Measurements from ENCODE around the gene KRTAP10-11. TPM values are rescaled to one million over a fixed set of nuclear protein-coding genes. Genes with fewer than 3 reads are reported as not detected.

Gene KRTAP10-11
- total and polyA plus RNA-seq, 2 of the 8 experiments (the other 6 are each of a cell fraction or from before 2014, with no cell fraction given): not detected

DNA sequence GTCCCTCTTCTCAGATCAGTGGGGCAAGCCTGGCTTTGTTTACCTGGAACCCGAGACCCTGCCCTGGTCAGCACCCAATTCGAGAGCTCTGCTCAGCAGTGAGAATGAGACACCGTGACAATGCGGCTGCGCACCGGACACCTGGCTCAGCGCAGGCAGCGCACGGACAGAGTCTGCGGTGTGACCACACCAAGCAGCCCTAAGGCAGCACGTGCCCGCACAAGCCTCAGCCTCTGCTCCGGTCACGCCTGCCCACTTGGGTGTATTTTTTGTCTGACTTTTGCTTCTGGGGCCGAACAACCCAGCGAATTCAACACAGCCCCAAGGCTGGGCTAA is 29.7 kb upstream of the KRTAP10-11 start:
- Histone ChIP-seq H2BK12ac (ENCODE audit: low read depth, low read length) (peak overlapping the region; percentile 84; the same call in 1 of the 2 replicates), H3K4ac (replicated peaks; ENCODE audit: insufficient read length, low read depth, low read length) (peak overlapping the region; percentile 76), H3K27ac (ENCODE audit: low read depth, low read length) (no peak overlapping the region), H2BK120ac (replicated peaks; ENCODE audit: low read depth, low read length) (no peak overlapping the region), H4K91ac (replicated peaks; ENCODE audit: insufficient read length, low read length) (peak overlapping the region; percentile 69), H3K9me3 (ENCODE audit: insufficient read depth in 2 of 2, low read depth in 1 of 2, low read length in 1 of 2) (peaks cover 11 to 12% of the 10 kb centered on the region in 2 experiments), H3K4me1 (replicated peaks in 1 of 4; ENCODE audit: control insufficient read depth in 3 of 4, insufficient read depth in 4 of 4, low read length in 3 of 4) (peaks cover 0 to 6% (median 2%) of the 10 kb centered on the region in 4 experiments; a peak in 4 of 7 replicates), H3K79me1 (ENCODE audit: low read depth, low read length) (no peaks in the 10 kb centered on the region; the same call in 1 of the 2 replicates), H3K9ac (replicated peaks in 1 of 4; ENCODE audit: extremely low read depth in 1 of 4, low read depth in 3 of 4, low read length in 3 of 4) (no peak overlapping the region), H3K27me3 (replicated peaks in 1 of 4; ENCODE audit: control insufficient read depth in 3 of 4, extremely low read depth in 1 of 4, insufficient read depth in 3 of 4, low read length in 3 of 4) (no peaks in the 10 kb centered on the region), H4K20me1 (replicated peaks in 1 of 2; ENCODE audit: control insufficient read depth in 1 of 2, insufficient read depth in 2 of 2, low read length in 2 of 2) (peaks cover 0 to 1% of the 10 kb centered on the region in 2 experiments), H3K56ac (replicated peaks; ENCODE audit: insufficient read length, low read depth, low read length) (no peak overlapping the region), H3K18ac (ENCODE audit: extremely low read depth, low read length) (peak overlapping the region; percentile 32; the same call in 1 of the 2 replicates), H2AFZ (ENCODE audit: low read length) (no peak overlapping the region), H4K8ac (ENCODE audit: extremely low read depth, insufficient read depth, low read length) (peak overlapping the region; percentile 45; the same call in 1 of the 2 replicates), H2AK5ac (ENCODE audit: low read depth, low read length) (no peak overlapping the region), H3K23me2 (ENCODE audit: low read depth, low read length) (no peaks in the 10 kb centered on the region), H4K5ac (ENCODE audit: insufficient read length, low read depth, low read length) (no peak overlapping the region), H3K4me2 (ENCODE audit: insufficient read depth in 1 of 2, low read depth in 2 of 2, low read length in 2 of 2) (no peak overlapping the region), H3K23ac (ENCODE audit: insufficient read length) (no peak overlapping the region), H3K79me2 (ENCODE audit: control insufficient read depth in 1 of 2, insufficient read depth in 2 of 2, low read length in 2 of 2) (no peaks in the 10 kb centered on the region), H2BK5ac (ENCODE audit: low read depth, low read length) (peak overlapping the region; percentile 60; the same call in 1 of the 2 replicates), H2BK20ac (ENCODE audit: low read length) (peak overlapping the region; percentile 66; the same call in 1 of the 2 replicates), H3K36me3 (ENCODE audit: control insufficient read depth in 2 of 4, insufficient read depth in 4 of 4, low read length in 3 of 4) (no peaks in the 10 kb centered on the region), H2BK15ac (ENCODE audit: low read length) (peak overlapping the region; percentile 72; the same call in 1 of the 2 replicates), H3K14ac (ENCODE audit: insufficient read length) (no peak overlapping the region), H3K4me3 (ENCODE audit: extremely low read depth in 1 of 4, insufficient read depth in 2 of 4, low read depth in 3 of 4, low read length in 4 of 4) (no peak overlapping the region)
- DNase-seq (ENCODE audit: low read depth in 1 of 2, low spot score in 2 of 2): peak in 1 of 2 experiments; percentile 45
- no peak for FAIRE-seq
- ChIA-PET CTCF (ENCODE audit: partially characterized antibody) (interaction anchor here (0.7 to 4.0 kb wide), 10 partner anchors 9 to 183 kb away, joined by 3 to 16 read pairs (median 3); partner anchors contain the start of gene KRTAP10-9), POLR2A (ENCODE audit: partially characterized antibody) (interaction anchor here (0.7 to 1.7 kb wide), 3 partner anchors 87 to 96 kb away, joined by 3 read pairs; no protein-coding TSS in a partner anchor)
- no peak for TF ChIP-seq SIRT6 (IDR thresholded peaks at IDR 0.05; ENCODE audit: low read length)
- no peak for TF ChIP-seq SIN3A (conservative IDR thresholded peaks at IDR 0.05 in 1 of 2, IDR thresholded peaks at IDR 0.05 in 1 of 2; ENCODE audit: low read depth in 1 of 2, low read length in 2 of 2)
- TF ChIP-seq CBX8 (IDR thresholded peaks at IDR 0.05; ENCODE audit: borderline replicate concordance, low read depth, low read length): no peak
- TF ChIP-seq BCL11A (IDR thresholded peaks at IDR 0.05; ENCODE audit: low read depth in 2 of 2, low read length in 2 of 2): no peak
- WGBS, 2 experiments (ENCODE audit: extremely low coverage in 1 of 2, insufficient coverage in 1 of 2, insufficient read length in 1 of 2, insufficient replicate concordance in 2 of 2, low coverage in 1 of 2, low lambda C conversion rate in 2 of 2, missing lambda C conversion rate in 1 of 2): 85% methylated on average over 16 of the region's 16 CpGs; no CpG with 5 or more reads in 1 of the 2 experiments
